ENCODE results near the gene HECW1. TPM values are rescaled to one million over a fixed set of nuclear protein-coding genes. Genes with fewer than 3 reads are reported as not detected.

The HECW1 gene
- total and polyA plus RNA-seq, 2 of the 13 experiments (the other 11 are each of a cell fraction or from before 2014, with no cell fraction given): not detected

DNA sequence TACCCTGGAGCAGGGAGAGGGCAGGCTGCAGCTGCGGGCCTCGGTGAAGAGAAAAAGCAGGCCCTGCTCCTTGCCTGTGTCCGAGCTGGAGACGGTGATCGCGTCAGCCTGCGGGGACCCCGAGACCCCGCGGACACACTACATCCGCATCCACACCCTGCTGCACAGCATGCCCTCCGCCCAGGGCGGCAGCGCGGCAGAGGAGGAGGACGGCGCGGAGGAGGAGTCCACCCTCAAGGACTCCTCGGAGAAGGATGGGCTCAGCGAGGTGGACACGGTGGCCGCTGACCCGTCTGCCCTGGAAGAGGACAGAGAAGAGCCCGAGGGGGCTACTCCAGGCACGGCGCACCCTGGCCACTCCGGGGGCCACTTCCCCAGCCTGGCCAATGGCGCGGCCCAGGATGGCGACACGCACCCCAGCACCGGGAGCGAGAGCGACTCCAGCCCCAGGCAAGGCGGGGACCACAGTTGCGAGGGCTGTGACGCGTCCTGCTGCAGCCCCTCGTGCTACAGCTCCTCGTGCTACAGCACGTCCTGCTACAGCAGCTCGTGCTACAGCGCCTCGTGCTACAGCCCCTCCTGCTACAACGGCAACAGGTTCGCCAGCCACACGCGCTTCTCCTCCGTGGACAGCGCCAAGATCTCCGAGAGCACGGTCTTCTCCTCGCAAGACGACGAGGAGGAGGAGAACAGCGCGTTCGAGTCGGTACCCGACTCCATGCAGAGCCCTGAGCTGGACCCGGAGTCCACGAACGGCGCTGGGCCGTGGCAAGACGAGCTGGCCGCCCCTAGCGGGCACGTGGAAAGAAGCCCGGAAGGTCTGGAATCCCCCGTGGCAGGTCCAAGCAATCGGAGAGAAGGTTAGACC is 332.5 kb downstream of the HECW1 start:
- 77% methylated on average over 59 of the region's 72 CpGs for WGBS (ENCODE audit: low lambda C conversion rate)
- intact Hi-C loops (cut with micrococcal nuclease; ENCODE audit: unreplicated experiment): no loop called here
- ChIA-PET POLR2A (no interaction called here), CTCF (ENCODE audit: low intra/inter-chr PET ratio, low total read pairs) (no interaction called here)
- TF ChIP-seq ETV6 (CRISPR knock-in tag; conservative IDR thresholded peaks at IDR 0.05) (no peak), GLI4 (CRISPR knock-in tag; IDR thresholded peaks at IDR 0.05; ENCODE audit: borderline replicate concordance) (no peak), AGO1 (IDR thresholded peaks at IDR 0.05; ENCODE audit: low read depth, low read length, poor library complexity, severe bottlenecking) (no peak), NR0B2 (CRISPR knock-in tag; IDR thresholded peaks at IDR 0.05) (no peak), ZNF562 (CRISPR knock-in tag; IDR thresholded peaks at IDR 0.05; ENCODE audit: borderline replicate concordance) (no peak), ZFP36 (IDR thresholded peaks at IDR 0.05; ENCODE audit: borderline replicate concordance, low read depth, low read length, partially characterized antibody) (no peak), TCF7L2 (IDR thresholded peaks at IDR 0.05; ENCODE audit: low read depth, low read length) (no peak), SNAI1 (CRISPR knock-in tag; IDR thresholded peaks at IDR 0.05; ENCODE audit: borderline replicate concordance) (no peak), ZNF234 (CRISPR knock-in tag; conservative IDR thresholded peaks at IDR 0.05) (no peak), NCOA2 (CRISPR knock-in tag; IDR thresholded peaks at IDR 0.05) (no peak), ZNF564 (CRISPR knock-in tag; IDR thresholded peaks at IDR 0.05) (no peak), HOXA5 (CRISPR knock-in tag; IDR thresholded peaks at IDR 0.05) (no peak), ZKSCAN5 (CRISPR knock-in tag; IDR thresholded peaks at IDR 0.05) (no peak), ZNF816 (CRISPR knock-in tag; IDR thresholded peaks at IDR 0.05; ENCODE audit: borderline replicate concordance) (no peak), ZNF24 (IDR thresholded peaks at IDR 0.05) (no peak), ERF (CRISPR knock-in tag; IDR thresholded peaks at IDR 0.05) (no peak)
- TF ChIP-seq, protein P1, sequence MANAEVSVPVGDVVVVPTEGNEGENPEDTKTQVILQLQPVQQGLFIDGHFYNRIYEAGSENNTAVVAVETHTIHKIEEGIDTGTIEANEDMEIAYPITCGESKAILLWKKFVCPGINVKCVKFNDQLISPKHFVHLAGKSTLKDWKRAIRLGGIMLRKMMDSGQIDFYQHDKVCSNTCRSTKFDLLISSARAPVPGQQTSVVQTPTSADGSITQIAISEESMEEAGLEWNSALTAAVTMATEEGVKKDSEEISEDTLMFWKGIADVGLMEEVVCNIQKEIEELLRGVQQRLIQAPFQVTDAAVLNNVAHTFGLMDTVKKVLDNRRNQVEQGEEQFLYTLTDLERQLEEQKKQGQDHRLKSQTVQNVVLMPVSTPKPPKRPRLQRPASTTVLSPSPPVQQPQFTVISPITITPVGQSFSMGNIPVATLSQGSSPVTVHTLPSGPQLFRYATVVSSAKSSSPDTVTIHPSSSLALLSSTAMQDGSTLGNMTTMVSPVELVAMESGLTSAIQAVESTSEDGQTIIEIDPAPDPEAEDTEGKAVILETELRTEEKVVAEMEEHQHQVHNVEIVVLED (CRISPR knock-in tag; IDR thresholded peaks at IDR 0.05; ENCODE audit: borderline replicate concordance): no peak
- TF ChIP-seq, protein P2, sequence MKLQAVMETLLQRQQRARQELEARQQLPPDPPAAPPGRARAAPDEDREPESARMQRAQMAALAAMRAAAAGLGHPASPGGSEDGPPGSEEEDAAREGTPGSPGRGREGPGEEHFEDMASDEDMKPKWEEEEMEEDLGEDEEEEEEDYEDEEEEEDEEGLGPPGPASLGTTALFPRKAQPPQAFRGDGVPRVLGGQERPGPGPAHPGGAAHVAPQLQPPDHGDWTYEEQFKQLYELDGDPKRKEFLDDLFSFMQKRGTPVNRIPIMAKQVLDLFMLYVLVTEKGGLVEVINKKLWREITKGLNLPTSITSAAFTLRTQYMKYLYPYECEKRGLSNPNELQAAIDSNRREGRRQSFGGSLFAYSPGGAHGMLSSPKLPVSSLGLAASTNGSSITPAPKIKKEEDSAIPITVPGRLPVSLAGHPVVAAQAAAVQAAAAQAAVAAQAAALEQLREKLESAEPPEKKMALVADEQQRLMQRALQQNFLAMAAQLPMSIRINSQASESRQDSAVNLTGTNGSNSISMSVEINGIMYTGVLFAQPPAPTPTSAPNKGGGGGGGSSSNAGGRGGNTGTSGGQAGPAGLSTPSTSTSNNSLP (IDR thresholded peaks at IDR 0.05; ENCODE audit: low read depth, low read length): no peak
- no TSS peak for BruUV-seq (replicated peaks)
- Histone ChIP-seq H2AFZ (ENCODE audit: low read length) (no peak overlapping the region), H3K36me3 (replicated peaks in 1 of 2; ENCODE audit: control insufficient read depth in 1 of 2, insufficient read depth in 2 of 2, low read length in 2 of 2) (no peaks in the 10 kb centered on the region), H3K4me1 (ENCODE audit: insufficient read depth, low read length) (peaks cover 12% of the 10 kb centered on the region), H4K20me1 (ENCODE audit: insufficient read depth, low read length) (no peaks in the 10 kb centered on the region), H3K9ac (ENCODE audit: insufficient read depth, low read depth, low read length) (no peak overlapping the region), H3K27me3 (ENCODE audit: control insufficient read depth in 1 of 2, insufficient read depth in 2 of 2, low read length in 2 of 2) (peaks cover 0 to 7% of the 10 kb centered on the region in 2 experiments; a peak in 2 of 5 replicates), H3K27ac (ENCODE audit: extremely low read length, insufficient read depth, low read length) (no peak overlapping the region), H3K4me2 (ENCODE audit: low read depth, low read length) (no peak overlapping the region), H3K79me2 (ENCODE audit: insufficient read depth, low read length) (no peaks in the 10 kb centered on the region), H3K9me3 (ENCODE audit: low read length) (no peaks in the 10 kb centered on the region), H3K4me3 (replicated peaks in 1 of 3; ENCODE audit: insufficient read depth in 1 of 3, low read depth in 2 of 3, low read length in 3 of 3) (no peak overlapping the region)
- ATAC-seq: no peak
- no peak for FAIRE-seq
- DNase-seq (ENCODE audit: low spot score): no peak
- in situ Hi-C loops (cut with HindIII; ENCODE audit: extremely low pct_ligation_motif_present, low pct_unique_long_range_greater_than_20kb): no loop called here

All from HepG2 (cell line).